T-helper 2 cell treated with Interferon-gamma antibody and Interleukin-4, amounts not matched to agents 5 μg/mL and 100 μg/mL, for 36 hours (primary cell): Measurements from ENCODE around the gene SGCG.
"Not testable (repeated sequence)": the region's sequence is repeated elsewhere in the genome, so short reads cannot be mapped to it uniquely, and the experiment has no call there.

Experiments
- DNase-seq: peaks from one replicate; pipeline ENCODE4 v3.0.0; 2021; ENCODE audit warnings: low spot score
- H3K27ac Mint-ChIP-seq: one replicate; pipeline ENCODE4 v1.8.0; 2021; ENCODE audit warnings: mild to moderate bottlenecking, mixed read lengths
- H3K27me3 Mint-ChIP-seq: one replicate; pipeline ENCODE4 v1.8.0; 2021; ENCODE audit warnings: low read depth, mixed read lengths
- H3K36me3 Mint-ChIP-seq: one replicate; pipeline ENCODE4 v1.8.0; 2021; ENCODE audit warnings: low read depth, mixed read lengths
- H3K4me1 Mint-ChIP-seq: one replicate; pipeline ENCODE4 v1.8.0; 2021; ENCODE audit warnings: low read depth, mixed read lengths
- H3K4me3 Mint-ChIP-seq: one replicate; pipeline ENCODE4 v1.8.0; 2022; ENCODE audit warnings: mild to moderate bottlenecking, moderate library complexity, mixed read lengths
- H3K9me3 Mint-ChIP-seq: one replicate; pipeline ENCODE4 v1.8.0; 2021; ENCODE audit warnings: mixed read lengths

SGCG gene, protein sequence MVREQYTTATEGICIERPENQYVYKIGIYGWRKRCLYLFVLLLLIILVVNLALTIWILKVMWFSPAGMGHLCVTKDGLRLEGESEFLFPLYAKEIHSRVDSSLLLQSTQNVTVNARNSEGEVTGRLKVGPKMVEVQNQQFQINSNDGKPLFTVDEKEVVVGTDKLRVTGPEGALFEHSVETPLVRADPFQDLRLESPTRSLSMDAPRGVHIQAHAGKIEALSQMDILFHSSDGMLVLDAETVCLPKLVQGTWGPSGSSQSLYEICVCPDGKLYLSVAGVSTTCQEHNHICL

DNA sequence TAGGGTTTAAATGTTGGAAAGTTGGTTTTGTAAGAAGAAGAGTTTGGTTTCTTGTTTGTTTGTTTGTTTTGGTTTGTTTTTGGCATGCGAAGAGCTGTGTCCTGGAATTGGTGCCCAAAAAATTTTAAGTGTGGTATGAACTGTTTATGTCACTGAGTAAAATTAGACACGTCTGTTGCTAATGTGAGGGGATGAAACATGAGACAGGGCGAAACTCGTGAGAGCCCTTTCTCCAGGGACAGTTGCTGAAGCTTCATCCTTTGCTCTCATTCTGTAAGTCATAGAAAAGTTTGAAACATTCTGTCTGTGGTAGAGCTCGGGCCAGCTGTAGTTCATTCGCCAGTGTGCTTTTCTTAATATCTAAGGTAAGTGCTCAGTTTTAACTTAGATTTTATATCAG lies at the start of gene SGCG:
TSS of gene SGCG (plus strand) at position 269 of the 400 bp plus-strand sequence. CDS start 22,716 bp downstream, outside the sequence.
- Mint-ChIP-seq H3K4me3 (no peak within 1 kb of the TSS), H3K36me3 (no peaks in the 10 kb centered on the region), H3K9me3 (no peaks in the 10 kb centered on the region), H3K27ac (no peak within 1 kb of the TSS), H3K4me1 (no peaks in the 10 kb centered on the region), H3K27me3 (no peaks in the 10 kb centered on the region)
- no peak for DNase-seq

DNA sequence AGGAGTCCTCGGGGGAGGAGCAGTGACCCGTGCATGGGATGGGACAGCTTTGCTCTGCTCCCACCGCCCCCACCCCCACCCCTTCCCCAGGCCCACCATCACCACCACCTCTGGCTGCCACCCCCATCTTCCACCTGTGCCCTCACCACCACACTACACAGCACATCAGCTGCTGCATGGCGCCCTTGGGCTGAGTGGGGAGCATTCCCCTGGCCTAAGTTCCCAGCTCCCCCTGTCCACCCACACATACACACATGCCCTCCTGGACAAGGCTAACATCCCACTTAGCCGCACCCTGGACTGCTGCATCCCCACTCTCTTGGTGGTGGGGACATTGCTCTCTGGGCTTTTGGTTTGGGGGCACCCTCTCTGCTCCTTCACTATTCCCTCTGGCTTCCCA lies 46.2 kb upstream of the SGCG start:
- Mint-ChIP-seq H3K36me3 (no peaks in the 10 kb centered on the region), H3K27me3 (no peaks in the 10 kb centered on the region), H3K9me3 (no peaks in the 10 kb centered on the region), H3K4me3 (no peak overlapping the region), H3K4me1 (no peaks in the 10 kb centered on the region), H3K27ac (no peak overlapping the region)
- no peak for DNase-seq

DNA sequence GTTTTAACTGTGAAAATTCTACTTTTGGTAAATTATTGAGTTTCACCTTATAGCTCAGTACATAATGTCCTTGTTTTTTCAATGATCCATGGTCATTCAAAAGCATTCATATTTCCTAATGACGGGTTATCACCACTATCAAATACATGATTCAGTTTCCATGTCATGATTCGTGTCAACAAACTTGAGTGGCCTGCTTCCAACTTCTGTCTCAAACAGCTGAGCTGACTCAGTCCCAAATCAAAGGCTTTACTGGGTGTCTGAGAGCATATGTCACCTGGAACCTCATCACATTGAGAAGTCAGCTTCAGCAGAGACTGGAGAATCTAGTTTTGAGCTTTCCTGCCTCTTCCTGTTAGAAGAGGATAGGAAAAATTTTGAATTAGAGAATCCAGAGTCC lies 40.3 kb upstream of the SGCG start:
- Mint-ChIP-seq H3K27me3 (no peaks in the 10 kb centered on the region), H3K27ac (no peak overlapping the region), H3K9me3 (no peaks in the 10 kb centered on the region), H3K36me3 (no peaks in the 10 kb centered on the region), H3K4me3 (no peak overlapping the region), H3K4me1 (no peaks in the 10 kb centered on the region)
- DNase-seq: no peak

DNA sequence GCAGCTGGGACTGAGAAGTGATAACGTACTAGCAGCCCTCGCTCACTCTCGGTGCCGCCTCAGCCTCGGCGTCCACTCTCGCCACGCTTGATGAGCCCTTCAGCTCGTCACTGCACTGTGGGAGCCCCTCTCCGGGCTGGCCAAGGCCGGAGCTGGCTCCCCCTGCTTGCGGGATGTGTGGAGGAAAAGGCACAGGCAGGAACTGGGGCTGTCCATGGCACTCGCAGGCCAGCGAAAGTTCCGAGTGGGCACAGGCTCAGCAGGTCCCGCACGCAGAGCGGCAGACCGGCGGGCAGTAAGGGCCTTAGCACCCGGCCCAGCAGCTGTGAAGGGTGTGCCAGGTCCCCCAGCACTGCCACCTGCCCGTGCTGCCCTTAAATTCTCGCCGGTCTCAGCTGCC lies 38.8 kb upstream of the SGCG start:
- no peaks in the 10 kb centered on the region for H3K36me3 Mint-ChIP-seq
- no peaks in the 10 kb centered on the region for H3K27me3 Mint-ChIP-seq

DNA sequence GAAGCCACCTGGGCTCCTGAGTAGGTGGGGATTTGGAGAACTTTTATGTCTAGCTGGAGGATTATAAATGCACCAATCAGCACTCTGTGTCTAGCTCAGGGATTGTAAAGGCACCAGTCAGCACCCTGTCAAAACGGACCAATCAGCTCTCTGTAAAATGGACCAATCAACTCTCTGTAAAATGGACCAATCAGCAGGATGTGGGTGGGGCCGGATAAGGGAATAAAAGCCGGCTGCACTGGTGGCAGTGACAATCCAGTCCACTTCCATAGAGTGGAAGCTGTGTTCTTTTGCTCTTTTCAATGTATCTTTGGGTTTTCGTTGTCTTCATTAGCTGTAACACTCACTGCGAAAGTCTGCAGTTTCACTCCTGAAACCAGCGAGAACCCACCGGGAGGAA lies 38.2 kb upstream of the SGCG start:
- not testable (repeated sequence) for H3K4me1 Mint-ChIP-seq, H3K36me3 Mint-ChIP-seq, H3K27ac Mint-ChIP-seq, H3K9me3 Mint-ChIP-seq, DNase-seq, H3K27me3 Mint-ChIP-seq, H3K4me3 Mint-ChIP-seq

More for the DNA sequence above, 38.8 kb upstream of the SGCG start:
- H3K4me1 Mint-ChIP-seq: no peaks in the 10 kb centered on the region
- H3K4me3 Mint-ChIP-seq: no peak overlapping the region
- no peak for DNase-seq
- no peaks in the 10 kb centered on the region for H3K9me3 Mint-ChIP-seq
- no peak overlapping the region for H3K27ac Mint-ChIP-seq

DNA sequence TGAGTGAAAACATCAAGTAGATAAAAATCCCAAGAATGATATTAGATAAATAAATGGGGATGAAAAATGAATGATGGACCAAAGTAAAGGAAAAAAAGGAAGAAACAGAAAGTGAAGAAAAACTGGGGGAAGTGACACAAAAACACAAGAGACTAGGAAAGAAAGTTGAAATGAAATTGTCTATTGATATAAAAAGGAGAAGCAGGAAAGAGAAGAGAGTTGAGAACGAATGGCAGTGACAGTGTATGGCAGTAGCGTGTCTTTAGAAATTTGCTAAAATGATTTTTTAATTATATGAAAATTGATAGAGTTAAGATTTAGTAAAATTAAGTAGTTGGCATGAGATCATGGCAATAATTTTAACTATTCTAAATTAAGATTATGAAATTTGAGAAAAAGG lies 36.3 kb upstream of the SGCG start:
- Mint-ChIP-seq H3K4me3 (no peak overlapping the region), H3K36me3 (no peaks in the 10 kb centered on the region), H3K27me3 (no peaks in the 10 kb centered on the region), H3K4me1 (no peaks in the 10 kb centered on the region), H3K27ac (no peak overlapping the region), H3K9me3 (no peaks in the 10 kb centered on the region)
- no peak for DNase-seq

DNA sequence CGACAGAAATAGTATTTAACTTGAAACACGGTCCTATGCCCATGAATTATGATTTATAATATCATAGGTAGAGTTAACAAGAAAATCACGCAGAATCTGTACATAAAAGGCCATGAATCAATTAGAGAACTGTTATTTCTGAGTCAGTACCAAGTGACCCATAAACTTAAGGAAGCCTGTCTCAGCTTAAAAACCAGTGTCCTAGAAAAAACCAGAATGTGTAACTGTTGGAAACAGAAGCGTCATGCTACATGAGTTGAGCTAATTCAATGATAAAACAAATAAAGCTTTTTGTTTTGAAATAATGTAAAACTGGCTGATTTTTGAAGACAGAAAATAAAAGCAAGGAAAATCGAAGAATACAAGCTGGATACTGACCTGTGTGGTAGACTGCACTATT lies 34.8 kb upstream of the SGCG start:
- Mint-ChIP-seq H3K4me3 (no peak overlapping the region), H3K36me3 (no peaks in the 10 kb centered on the region), H3K9me3 (no peaks in the 10 kb centered on the region), H3K27ac (no peak overlapping the region), H3K4me1 (no peaks in the 10 kb centered on the region), H3K27me3 (peaks cover 2% of the 10 kb centered on the region)
- no peak for DNase-seq

DNA sequence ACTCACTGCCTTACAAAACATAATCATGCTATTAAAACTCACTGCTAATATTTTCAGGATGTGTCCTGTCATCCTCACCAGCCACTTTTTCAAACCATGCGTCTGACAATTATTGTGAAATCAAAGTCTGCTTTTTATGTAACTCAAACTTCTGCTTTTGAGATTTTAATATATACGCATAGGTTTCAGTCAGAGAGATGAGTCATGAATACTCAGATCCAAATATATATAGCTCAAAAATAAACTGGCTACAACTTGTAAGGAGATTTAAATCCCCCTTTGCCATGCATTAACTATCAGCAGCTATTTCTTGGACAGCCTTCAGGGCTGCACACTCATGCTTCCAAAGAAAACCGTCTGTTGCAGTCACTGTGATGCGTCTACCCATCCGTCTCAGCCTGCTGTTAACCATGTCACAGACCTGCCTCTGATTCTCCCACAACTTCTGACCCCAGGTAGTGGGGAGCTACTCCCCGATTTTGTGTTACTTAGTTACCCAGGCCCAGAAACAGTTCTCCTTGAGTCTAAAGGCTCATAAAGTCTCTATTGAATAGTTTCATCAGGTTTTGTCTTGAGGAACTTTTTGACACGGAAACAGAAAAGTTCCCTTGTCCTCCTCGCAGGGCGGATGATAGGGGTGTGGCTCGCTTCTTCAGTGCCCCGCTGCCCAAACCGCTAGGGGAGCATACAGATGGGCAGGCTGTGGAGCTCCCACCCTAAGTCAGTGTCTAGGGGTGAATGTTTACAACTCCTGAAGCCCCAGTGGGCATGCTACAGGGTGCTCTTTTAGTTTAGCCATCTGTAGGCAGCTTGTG lies 33.8 kb upstream of the SGCG start:
- H3K27ac Mint-ChIP-seq: no peak overlapping the region
- peaks cover 2% of the 10 kb centered on the region for H3K27me3 Mint-ChIP-seq
- no peak for DNase-seq
- H3K4me3 Mint-ChIP-seq: no peak overlapping the region
- H3K36me3 Mint-ChIP-seq: no peaks in the 10 kb centered on the region
- no peaks in the 10 kb centered on the region for H3K4me1 Mint-ChIP-seq
- no peaks in the 10 kb centered on the region for H3K9me3 Mint-ChIP-seq

DNA sequence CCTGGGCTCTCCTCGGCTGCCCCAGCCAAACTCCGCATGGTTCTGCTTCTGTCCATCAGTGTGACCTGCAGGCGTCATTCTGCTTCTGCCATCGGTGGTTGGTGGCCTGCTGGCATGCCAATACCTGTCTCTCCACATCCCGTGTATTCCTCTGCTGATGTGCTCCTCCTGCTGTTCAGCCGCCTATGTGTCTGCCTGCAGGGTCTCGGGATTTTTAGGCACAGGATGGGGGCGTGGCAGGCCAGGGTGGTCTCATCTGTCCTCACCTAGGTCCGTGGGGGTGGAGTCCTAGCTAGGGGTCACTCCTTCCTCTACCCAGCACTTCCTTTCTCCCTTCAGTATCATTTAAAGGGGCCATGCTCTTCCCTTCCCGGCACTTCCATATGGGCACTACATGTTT lies 33.0 kb upstream of the SGCG start:
- H3K9me3 Mint-ChIP-seq: no peaks in the 10 kb centered on the region
- H3K36me3 Mint-ChIP-seq: no peaks in the 10 kb centered on the region
- peaks cover 2% of the 10 kb centered on the region for H3K27me3 Mint-ChIP-seq
- DNase-seq: no peak
- no peak overlapping the region for H3K4me3 Mint-ChIP-seq
- H3K27ac Mint-ChIP-seq: no peak overlapping the region
- H3K4me1 Mint-ChIP-seq: no peaks in the 10 kb centered on the region

DNA sequence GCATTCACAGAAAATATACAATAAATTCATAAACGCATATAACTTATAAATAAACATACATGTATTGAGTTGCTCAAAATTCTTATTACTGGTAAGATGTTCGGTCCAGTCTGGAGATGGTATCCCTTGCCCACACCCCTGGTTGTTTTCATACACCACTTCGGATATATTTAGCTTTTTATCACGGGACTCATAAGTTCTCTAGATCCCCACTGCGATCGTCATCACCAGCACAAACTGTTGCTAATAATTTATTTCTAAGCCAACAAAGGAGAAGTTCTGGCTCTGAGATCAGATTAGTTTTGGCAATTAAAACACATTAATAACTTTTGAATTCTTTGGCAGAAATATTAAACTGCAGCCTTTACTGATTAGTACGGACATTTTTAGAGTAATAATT lies 23.0 kb upstream of the SGCG start:
- H3K27me3 Mint-ChIP-seq: peaks cover 22% of the 10 kb centered on the region
- H3K9me3 Mint-ChIP-seq: no peaks in the 10 kb centered on the region
- DNase-seq: no peak
- H3K4me1 Mint-ChIP-seq: peaks cover 2% of the 10 kb centered on the region
- no peak overlapping the region for H3K27ac Mint-ChIP-seq
- H3K4me3 Mint-ChIP-seq: no peak overlapping the region
- no peaks in the 10 kb centered on the region for H3K36me3 Mint-ChIP-seq

DNA sequence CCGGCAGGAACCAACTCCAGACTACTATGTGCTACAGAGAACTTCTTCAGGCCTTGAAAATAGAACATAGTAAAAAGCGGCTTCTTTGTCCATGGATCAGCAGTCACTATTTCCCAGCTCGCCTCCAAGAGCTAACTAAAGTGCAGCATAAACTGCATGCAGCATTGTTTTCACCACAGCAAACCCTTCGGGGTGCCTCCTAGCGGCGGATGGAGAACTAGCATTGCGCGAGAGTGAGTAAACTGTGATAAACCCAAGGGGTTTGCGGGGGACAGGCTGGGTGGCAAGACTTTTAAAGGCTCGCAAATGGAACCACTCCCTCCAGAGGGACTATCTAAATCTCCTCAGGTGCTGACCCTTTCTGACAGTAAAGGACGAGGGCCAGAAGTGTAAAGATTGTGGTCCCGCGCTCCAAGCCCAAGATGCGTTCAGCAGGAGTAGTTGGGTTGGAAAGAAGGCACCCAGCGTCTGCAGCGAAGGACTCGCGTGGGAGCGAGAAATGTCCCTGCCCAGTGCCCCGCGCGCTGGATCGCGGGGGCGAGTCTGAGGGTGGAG lies 21.5 kb upstream of the SGCG start:
- no peaks in the 10 kb centered on the region for H3K36me3 Mint-ChIP-seq
- peaks cover 22% of the 10 kb centered on the region for H3K27me3 Mint-ChIP-seq
- H3K27ac Mint-ChIP-seq: no peak overlapping the region
- no peaks in the 10 kb centered on the region for H3K9me3 Mint-ChIP-seq
- peaks cover 2% of the 10 kb centered on the region for H3K4me1 Mint-ChIP-seq
- DNase-seq: no peak
- no peak overlapping the region for H3K4me3 Mint-ChIP-seq

DNA sequence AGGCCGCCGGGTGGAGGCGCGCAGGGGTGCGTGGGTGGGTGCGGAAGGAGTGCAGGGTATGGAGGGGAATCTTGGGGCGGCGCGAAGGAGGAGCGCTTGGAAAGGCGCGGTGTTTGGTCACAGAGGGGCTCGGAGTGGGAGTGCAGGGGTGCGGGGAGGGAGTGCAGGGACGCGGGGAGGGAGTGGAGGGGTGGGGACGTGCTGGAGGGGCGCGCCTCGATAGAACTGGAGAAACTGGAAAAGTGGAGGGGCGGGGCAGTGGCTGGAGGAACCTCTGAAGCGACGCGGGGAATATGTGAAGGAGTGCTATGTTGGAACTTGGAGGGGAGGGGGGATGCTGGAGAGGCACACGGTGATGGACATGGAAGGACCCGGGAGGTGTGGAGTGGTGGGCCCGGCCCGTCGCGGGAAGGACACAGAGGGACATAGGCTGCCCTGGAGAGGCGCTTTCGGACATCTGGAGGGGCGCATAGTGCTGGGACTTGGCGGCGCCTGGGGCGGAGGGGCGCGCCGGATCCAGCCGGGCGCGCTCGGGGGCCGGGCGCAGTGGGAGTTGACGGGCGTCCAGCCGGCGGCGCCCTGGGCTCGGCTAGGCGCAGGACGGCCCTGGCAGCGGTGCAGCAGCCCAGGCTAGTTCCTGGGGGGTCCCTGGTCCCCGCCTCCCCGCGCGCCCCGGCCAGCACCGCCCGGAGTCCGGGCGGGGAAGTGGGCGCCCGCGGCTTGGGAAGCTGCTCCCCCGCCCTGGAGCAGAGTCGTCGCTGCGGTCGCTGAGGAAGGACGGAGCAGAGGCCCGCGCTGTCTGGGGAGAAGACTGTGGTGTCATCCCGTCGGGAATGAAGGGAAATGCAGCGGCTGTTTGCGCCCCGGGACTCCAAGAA lies 20.8 kb upstream of the SGCG start:
- DNase-seq: no peak
- Mint-ChIP-seq H3K27me3 (peaks cover 22% of the 10 kb centered on the region), H3K4me1 (peaks cover 2% of the 10 kb centered on the region), H3K36me3 (no peaks in the 10 kb centered on the region), H3K4me3 (no peak overlapping the region), H3K9me3 (no peaks in the 10 kb centered on the region), H3K27ac (no peak overlapping the region)

DNA sequence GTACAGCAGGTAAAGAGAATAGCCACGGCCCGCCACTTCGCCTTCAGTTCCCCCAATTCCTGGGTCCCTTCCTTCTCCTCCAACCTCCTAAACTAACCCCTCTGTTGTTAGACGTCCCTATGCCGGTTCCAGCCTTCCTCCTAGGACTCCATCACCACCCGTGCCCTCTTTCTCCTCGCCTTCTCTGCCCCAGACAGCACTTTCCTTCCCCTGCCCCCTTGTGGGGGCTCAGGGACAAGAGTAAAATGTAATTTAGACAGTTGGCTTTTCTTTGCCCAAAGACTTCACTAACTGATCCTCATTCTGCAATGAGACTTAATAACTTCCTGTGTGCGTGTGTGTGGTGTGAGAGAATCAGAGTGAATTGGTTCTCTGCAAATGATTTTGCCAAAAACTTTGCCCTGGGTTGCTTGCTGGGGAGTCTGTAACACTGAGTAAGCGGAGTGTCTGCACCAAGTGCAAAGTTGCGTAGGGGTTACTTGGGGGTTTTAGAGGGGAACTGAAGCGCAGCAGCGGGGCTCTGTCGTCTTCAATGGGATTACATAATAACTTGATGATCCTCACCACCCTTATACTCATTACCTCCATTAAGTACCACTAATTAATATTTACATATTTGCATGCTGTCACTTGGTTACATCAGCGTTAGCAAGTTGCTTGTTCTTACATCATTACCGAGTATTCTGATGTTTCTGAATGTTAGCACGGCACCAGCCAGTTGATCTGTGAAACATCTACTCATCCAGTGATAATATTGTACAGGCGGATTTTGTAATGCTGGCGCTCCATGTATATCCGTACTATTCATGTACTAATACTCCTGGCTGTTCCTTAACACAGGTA lies 19.9 kb upstream of the SGCG start:
- no peak overlapping the region for H3K4me3 Mint-ChIP-seq

More for the DNA sequence above, 19.9 kb upstream of the SGCG start:
- Mint-ChIP-seq H3K4me1 (peaks cover 2% of the 10 kb centered on the region), H3K9me3 (no peaks in the 10 kb centered on the region), H3K36me3 (no peaks in the 10 kb centered on the region), H3K27me3 (peaks cover 22% of the 10 kb centered on the region), H3K27ac (no peak overlapping the region)
- DNase-seq: no peak
